HUES48 (cell line): Measurements from ENCODE around the gene CACNB3.

Experiments
- H3K27ac ChIP-seq: one replicate; pipeline ENCODE4 v1.7.0; 2013; ENCODE audit warnings: low read depth, low read length, inconsistent platforms
- H3K27me3 ChIP-seq: 2 replicates; pipeline ENCODE4 v1.6.1; 2013; ENCODE audit warnings: mild to moderate bottlenecking, low read length; ENCODE audit not compliant: control insufficient read depth, insufficient read depth
- H3K36me3 ChIP-seq: 2 replicates; pipeline ENCODE4 v1.6.1; 2013; ENCODE audit warnings: low read length; ENCODE audit not compliant: control insufficient read depth, insufficient read depth
- H3K4me1 ChIP-seq: 2 replicates; pipeline ENCODE4 v1.6.1; 2013; ENCODE audit warnings: mild to moderate bottlenecking, low read length; ENCODE audit not compliant: control insufficient read depth, insufficient read depth
- H3K4me3 ChIP-seq: 2 replicates; pipeline ENCODE4 v1.5.1; 2013; ENCODE audit warnings: mild to moderate bottlenecking, low read depth, low read length
- H3K9ac ChIP-seq: 2 replicates; pipeline ENCODE4 v1.6.1; 2013; ENCODE audit warnings: mild to moderate bottlenecking, low read depth, low read length, moderate library complexity
- H3K9me3 ChIP-seq: 2 replicates; pipeline ENCODE4 v1.6.1; 2013; ENCODE audit warnings: low read length; ENCODE audit not compliant: control insufficient read depth, insufficient read depth

CACNB3 gene

GRCh38 chr12:48789858-48790326 is 28.4 kb upstream of the CACNB3 start:
- Histone ChIP-seq H3K27ac (peak overlapping the region; percentile 76), H3K9me3 (no peaks in the 10 kb centered on the region), H3K4me1 (peaks cover 16% of the 10 kb centered on the region), H3K4me3 (peak overlapping the region; percentile 86), H3K36me3 (no peaks in the 10 kb centered on the region), H3K9ac (no peak overlapping the region), H3K27me3 (no peaks in the 10 kb centered on the region)

GRCh38 chr12:48793696-48794095 is 24.6 kb upstream of the CACNB3 start:
- peaks cover 16% of the 10 kb centered on the region for H3K4me1 ChIP-seq
- no peak overlapping the region for H3K4me3 ChIP-seq
- no peaks in the 10 kb centered on the region for H3K9me3 ChIP-seq
- no peaks in the 10 kb centered on the region for H3K36me3 ChIP-seq
- H3K27me3 ChIP-seq, result no peaks in the 10 kb centered on the region
- H3K27ac ChIP-seq, result no peak overlapping the region
- no peak overlapping the region for H3K9ac ChIP-seq

GRCh38 chr12:48794870-48795269 is 23.4 kb upstream of the CACNB3 start:
- Histone ChIP-seq H3K36me3 (no peaks in the 10 kb centered on the region), H3K4me1 (peaks cover 14% of the 10 kb centered on the region), H3K9ac (no peak overlapping the region), H3K27ac (no peak overlapping the region), H3K4me3 (no peak overlapping the region), H3K27me3 (no peaks in the 10 kb centered on the region), H3K9me3 (no peaks in the 10 kb centered on the region)

DNA sequence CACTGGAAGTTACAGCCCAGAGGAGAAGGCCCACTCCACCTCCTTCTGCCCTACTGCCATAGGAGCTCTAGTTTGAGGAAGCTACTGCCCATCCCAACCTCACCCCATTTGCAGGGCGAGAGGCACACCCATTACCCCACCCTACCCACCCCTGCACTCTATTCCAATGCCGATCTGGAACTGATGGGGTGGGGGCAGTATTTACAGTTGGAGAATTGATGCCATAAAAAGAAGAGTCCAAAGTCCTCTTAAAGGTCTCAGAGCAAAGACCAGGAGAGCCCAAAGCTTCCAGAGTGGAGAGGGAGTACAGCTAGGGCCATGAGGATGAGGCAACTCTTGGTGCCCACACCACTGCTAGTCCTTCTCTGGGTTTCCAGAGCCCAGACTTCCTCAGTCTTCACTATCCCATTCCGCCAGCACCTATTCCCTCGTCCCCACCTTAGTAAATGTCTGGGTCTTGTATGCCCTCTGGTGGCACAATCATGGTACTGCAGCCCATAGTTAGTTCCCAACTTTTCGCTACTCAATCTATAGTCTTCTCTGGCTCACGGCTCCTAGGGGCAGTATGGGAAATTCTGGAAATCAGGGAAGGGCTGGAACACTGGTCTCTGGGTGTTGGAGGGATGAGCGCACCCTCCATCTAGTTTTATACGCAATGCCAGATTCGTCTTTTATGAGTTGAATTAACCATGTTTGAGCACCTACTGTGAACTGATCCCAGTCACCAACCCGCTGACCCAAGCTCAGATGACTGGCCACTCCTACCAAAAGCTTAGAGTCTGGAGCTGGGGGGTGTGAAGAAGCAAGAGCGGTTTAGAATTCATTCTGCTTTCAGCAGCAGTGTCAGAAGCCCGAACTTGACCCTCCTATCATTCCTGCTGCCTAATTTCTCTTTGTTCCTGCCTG is 22.5 kb upstream of the CACNB3 start:
- Histone ChIP-seq H3K27me3 (no peaks in the 10 kb centered on the region), H3K4me1 (peaks cover 8% of the 10 kb centered on the region), H3K9ac (no peak overlapping the region), H3K4me3 (no peak overlapping the region), H3K27ac (no peak overlapping the region), H3K36me3 (no peaks in the 10 kb centered on the region), H3K9me3 (no peaks in the 10 kb centered on the region)

DNA sequence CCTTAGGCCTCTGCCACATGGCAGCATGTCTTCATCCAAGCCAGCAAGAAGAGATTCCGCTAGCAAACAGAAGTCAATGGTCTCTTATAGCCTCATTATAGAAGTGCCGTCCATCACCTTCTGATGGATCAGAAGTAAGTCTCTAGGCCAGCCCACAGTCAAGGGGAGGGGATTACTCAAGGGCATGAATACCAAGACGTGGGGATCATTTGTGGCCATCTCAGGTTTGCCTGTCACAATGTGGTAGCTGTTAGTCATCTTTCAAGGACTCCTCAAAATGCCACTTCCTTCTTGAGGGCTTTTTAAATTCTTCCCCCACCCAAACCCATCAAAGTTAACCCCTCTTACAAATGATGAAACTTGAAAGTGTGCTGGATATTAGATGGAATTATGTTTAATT is 21.3 kb upstream of the CACNB3 start:
- Histone ChIP-seq H3K4me3 (no peak overlapping the region), H3K9me3 (no peaks in the 10 kb centered on the region), H3K36me3 (no peaks in the 10 kb centered on the region), H3K27ac (no peak overlapping the region), H3K27me3 (no peaks in the 10 kb centered on the region), H3K4me1 (peaks cover 8% of the 10 kb centered on the region), H3K9ac (no peak overlapping the region)

DNA sequence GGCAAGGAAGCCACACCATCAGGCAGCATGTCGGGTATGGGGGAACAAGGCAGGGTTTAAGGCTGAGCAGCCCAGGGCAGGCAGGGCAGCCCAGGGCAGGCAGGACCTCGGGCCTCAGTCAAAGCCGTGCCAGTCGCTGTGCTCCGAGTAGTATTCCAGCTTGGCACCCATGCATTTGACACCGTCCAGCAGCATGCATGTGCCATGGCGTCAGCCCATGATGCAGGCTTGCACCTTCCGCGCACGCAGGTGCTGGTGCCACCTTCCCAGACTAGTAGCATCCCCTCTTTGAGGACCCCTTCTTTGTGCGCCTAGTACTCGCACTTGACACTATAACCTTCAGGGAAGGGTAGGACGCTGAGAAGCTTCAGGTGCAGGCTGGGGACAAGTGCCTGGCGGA is 17.8 kb upstream of the CACNB3 start:
- Histone ChIP-seq H3K27me3 (no peaks in the 10 kb centered on the region), H3K36me3 (no peaks in the 10 kb centered on the region), H3K27ac (no peak overlapping the region), H3K9me3 (no peaks in the 10 kb centered on the region), H3K4me3 (no peak overlapping the region), H3K9ac (no peak overlapping the region), H3K4me1 (no peaks in the 10 kb centered on the region)

- H3K36me3 ChIP-seq, result no peaks in the 10 kb centered on the region
- H3K9me3 ChIP-seq, result no peaks in the 10 kb centered on the region
- no peak overlapping the region for H3K4me3 ChIP-seq
- H3K9ac ChIP-seq, result no peak overlapping the region
- no peaks in the 10 kb centered on the region for H3K27me3 ChIP-seq
- no peaks in the 10 kb centered on the region for H3K4me1 ChIP-seq
- H3K27ac ChIP-seq, result no peak overlapping the region
Observed at GRCh38 chr12:48800971-48801370, 17.3 kb upstream of the CACNB3 start.

DNA sequence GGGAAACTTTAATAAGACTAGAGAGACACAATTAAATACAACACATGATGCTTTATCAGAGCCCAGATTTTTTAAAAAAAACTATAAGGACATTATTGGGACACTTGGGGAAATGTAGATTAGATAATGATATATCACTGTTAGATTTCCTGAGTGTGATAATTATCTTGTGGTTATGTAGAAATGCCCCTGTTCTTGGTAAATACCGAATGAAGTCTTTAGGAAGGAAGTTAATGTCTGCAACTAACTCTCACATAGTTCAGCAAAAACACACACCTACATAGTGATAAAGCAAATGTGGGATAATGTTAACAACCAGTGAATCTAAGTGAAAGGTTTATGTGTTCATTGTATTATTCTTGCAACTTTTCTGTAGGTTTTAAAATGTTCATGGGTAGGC is 14.6 kb upstream of the CACNB3 start:
- Histone ChIP-seq H3K36me3 (no peaks in the 10 kb centered on the region), H3K9ac (no peak overlapping the region), H3K27ac (no peak overlapping the region), H3K27me3 (no peaks in the 10 kb centered on the region), H3K4me3 (no peak overlapping the region), H3K9me3 (no peaks in the 10 kb centered on the region), H3K4me1 (no peaks in the 10 kb centered on the region)

GRCh38 chr12:48807981-48808380 is 10.3 kb upstream of the CACNB3 start:
- no peak overlapping the region for H3K27ac ChIP-seq
- H3K4me1 ChIP-seq, result peaks cover 11% of the 10 kb centered on the region
- H3K27me3 ChIP-seq, result peaks cover 24% of the 10 kb centered on the region
- no peak overlapping the region for H3K4me3 ChIP-seq
- H3K9me3 ChIP-seq, result no peaks in the 10 kb centered on the region
- no peak overlapping the region for H3K9ac ChIP-seq
- no peaks in the 10 kb centered on the region for H3K36me3 ChIP-seq

DNA sequence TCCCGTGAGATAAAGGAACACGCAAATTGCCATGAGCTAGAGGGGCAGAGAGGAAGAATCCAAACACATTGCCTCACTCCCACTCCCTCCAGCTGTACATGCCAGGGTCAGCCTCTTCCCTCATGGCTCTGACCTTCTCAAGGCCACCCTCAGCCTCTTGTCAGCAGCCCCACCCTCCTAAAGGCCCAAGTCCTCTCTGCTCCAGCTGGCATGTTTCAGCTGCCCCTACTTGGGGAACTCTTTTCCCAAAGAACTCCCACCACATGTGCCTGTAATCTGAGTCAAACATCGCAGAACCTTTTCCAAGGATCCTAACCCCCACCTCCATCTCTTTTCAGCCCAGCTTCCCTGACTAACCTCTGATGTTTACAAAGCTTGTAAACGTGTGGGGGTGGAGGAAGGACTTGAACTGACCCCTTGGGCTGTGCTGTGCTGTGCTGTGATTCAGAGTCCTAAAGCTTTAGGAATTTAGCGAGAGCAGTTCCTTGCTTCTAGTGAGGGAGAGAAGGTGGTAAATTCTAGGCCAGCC is 7.3 kb upstream of the CACNB3 start:
- Histone ChIP-seq H3K4me1 (peaks cover 13% of the 10 kb centered on the region), H3K4me3 (no peak overlapping the region), H3K9me3 (no peaks in the 10 kb centered on the region), H3K27ac (peak overlapping the region; percentile 17), H3K9ac (no peak overlapping the region), H3K27me3 (peaks cover 27% of the 10 kb centered on the region), H3K36me3 (no peaks in the 10 kb centered on the region)

- Histone ChIP-seq H3K9me3 (no peaks in the 10 kb centered on the region), H3K36me3 (no peaks in the 10 kb centered on the region), H3K4me3 (no peak overlapping the region), H3K9ac (no peak overlapping the region), H3K4me1 (peaks cover 14% of the 10 kb centered on the region), H3K27me3 (peaks cover 33% of the 10 kb centered on the region), H3K27ac (no peak overlapping the region)
Observed at GRCh38 chr12:48811437-48812090, 6.7 kb upstream of the CACNB3 start.
